CD4-positive, alpha-beta memory T cell (primary cell): ENCODE data around the gene BACE1-AS. TPM values are rescaled to one million over a fixed set of nuclear protein-coding genes. Genes with fewer than 3 reads are reported as not detected.

ENCODE experiments used
- CTCF ChIA-PET: fragments of 350-600 bp; sonication (Branson Sonifier 250); formaldehyde crosslinking; loops from one replicate; lab custom pipeline; 2021; ENCODE audit warnings: inconsistent platforms; ENCODE audit not compliant: partially characterized antibody; lab: Charles Lee
- POLR2A ChIA-PET: fragments of 350-600 bp; sonication (Branson Sonifier 250); formaldehyde crosslinking; loops from one replicate; lab custom pipeline; 2021; ENCODE audit not compliant: partially characterized antibody; lab: Charles Lee
- DNase-seq, 5 donors: peaks; one replicate each; pipeline versions ENCODE4 v3.0.0 to v3.0.0-alpha.2; 2020 to 2022; ENCODE audit warnings: mixed read lengths in 1 of 5
- H3K27ac ChIP-seq: one replicate; pipeline ENCODE4 v1.7.0; 2013; ENCODE audit warnings: low read depth, low read length
- H3K27me3 ChIP-seq: 2 replicates; pipeline ENCODE4 v1.7.0; 2013; ENCODE audit warnings: mild to moderate bottlenecking, low read length, moderate library complexity; ENCODE audit not compliant: insufficient read depth
- H3K36me3 ChIP-seq: 2 replicates; pipeline ENCODE4 v1.7.0; 2013; ENCODE audit warnings: mild to moderate bottlenecking, low read length, moderate library complexity; ENCODE audit not compliant: insufficient read depth
- H3K4me1 ChIP-seq: 2 replicates; pipeline ENCODE4 v1.7.0; 2013; ENCODE audit warnings: mild to moderate bottlenecking, low read length, moderate library complexity; ENCODE audit not compliant: insufficient read depth
- H3K4me3 ChIP-seq, 2 donors: one replicate each; pipeline ENCODE4 v1.7.0; 2013; ENCODE audit warnings: low read length in 2 of 2, mild to moderate bottlenecking in 1 of 2
- H3K9me3 ChIP-seq, 2 donors: one replicate each; pipeline ENCODE4 v1.7.0; 2013; ENCODE audit warnings: low read length in 2 of 2, control low read depth in 1 of 2; ENCODE audit not compliant: control insufficient read depth in 1 of 2
- H3K27ac Mint-ChIP-seq, 7 donors: one replicate each; pipeline ENCODE4 v1.8.0; 2020 to 2021; ENCODE audit warnings: mixed read lengths in 7 of 7, mild to moderate bottlenecking in 6 of 7, inconsistent platforms in 3 of 7, moderate library complexity in 3 of 7
- H3K27me3 Mint-ChIP-seq, 2 donors: one replicate each; pipeline ENCODE4 v1.8.0; 2020 to 2021; ENCODE audit warnings: mixed read lengths in 2 of 2
- H3K36me3 Mint-ChIP-seq, 2 donors: one replicate each; pipeline ENCODE4 v1.8.0; 2020 to 2021; ENCODE audit warnings: mixed read lengths in 2 of 2, inconsistent platforms in 1 of 2, mild to moderate bottlenecking in 1 of 2
- H3K4me1 Mint-ChIP-seq, 4 donors: one replicate each; pipeline ENCODE4 v1.8.0; 2020 to 2021; ENCODE audit warnings: mixed read lengths in 4 of 4, mild to moderate bottlenecking in 1 of 4
- H3K4me3 Mint-ChIP-seq, 8 donors: one replicate each; pipeline ENCODE4 v1.8.0; 2020 to 2021; ENCODE audit warnings: mixed read lengths in 8 of 8, mild to moderate bottlenecking in 7 of 8, moderate library complexity in 6 of 8, inconsistent platforms in 3 of 8
- H3K9me3 Mint-ChIP-seq, 8 donors: one replicate each; pipeline ENCODE4 v1.8.0; 2020 to 2021; ENCODE audit warnings: mixed read lengths in 8 of 8, mild to moderate bottlenecking in 5 of 8, inconsistent platforms in 3 of 8, moderate library complexity in 1 of 8
- intact Hi-C: fragments of 100-400 bp; cut with micrococcal nuclease; formaldehyde crosslinking; loops from one replicate; pipeline ENCODE4 v1.15.1; 2023
- polyA plus RNA-seq, 2 donors: library from polyadenylated mRNA; unstranded; fragments of 300-500 nt; fragmentation: Illumina TruSeq; gene quantifications; one replicate each; pipeline ENCODE4 v1.2.3, GENCODE V29; 2021
- total RNA-seq, 2 experiments: library from RNA; stranded (reverse); gene quantifications; one replicate each; pipeline ENCODE4 v1.2.3, GENCODE V29; 2021

The BACE1-AS gene
- total RNA-seq (10 to 100 TPM; 15.3 to 15.7 TPM), polyA plus RNA-seq (1 to 10 TPM in 1 of 2 donors, not detected in 1; 3.8 TPM)

GRCh38 chr11:117290809-117291396 lies at the start of gene BACE1-AS:
Gene BACE1-AS, plus strand, starts transcription at chr11:117291346.
- Mint-ChIP-seq H3K4me1 (peaks cover 9 to 31% (median 18%) of the 10 kb centered on the region in 4 donors), H3K4me3 (no peak within 1 kb of the TSS), H3K36me3 (peaks cover 45 to 47% of the 10 kb centered on the region in 2 donors), H3K9me3 (no peaks in the 10 kb centered on the region), H3K27ac (peak within 1 kb of the TSS in 5 of 7 donors; percentile 8 to 60 (median 46)), H3K27me3 (no peaks in the 10 kb centered on the region)
- Histone ChIP-seq H3K27ac (no peak within 1 kb of the TSS), H3K9me3 (no peaks in the 10 kb centered on the region), H3K4me3 (no peak within 1 kb of the TSS), H3K4me1 (peaks cover 6% of the 10 kb centered on the region), H3K36me3 (peaks cover 7% of the 10 kb centered on the region), H3K27me3 (no peaks in the 10 kb centered on the region)
- intact Hi-C loops = no loop called here
- CTCF ChIA-PET = no interaction called here
- POLR2A ChIA-PET = interaction anchor here (0.9 to 4.7 kb wide), 3 partner anchors 11 to 60 kb away, joined by 3 to 19 read pairs (median 3); no protein-coding TSS in a partner anchor
- DNase-seq = no peak

DNA sequence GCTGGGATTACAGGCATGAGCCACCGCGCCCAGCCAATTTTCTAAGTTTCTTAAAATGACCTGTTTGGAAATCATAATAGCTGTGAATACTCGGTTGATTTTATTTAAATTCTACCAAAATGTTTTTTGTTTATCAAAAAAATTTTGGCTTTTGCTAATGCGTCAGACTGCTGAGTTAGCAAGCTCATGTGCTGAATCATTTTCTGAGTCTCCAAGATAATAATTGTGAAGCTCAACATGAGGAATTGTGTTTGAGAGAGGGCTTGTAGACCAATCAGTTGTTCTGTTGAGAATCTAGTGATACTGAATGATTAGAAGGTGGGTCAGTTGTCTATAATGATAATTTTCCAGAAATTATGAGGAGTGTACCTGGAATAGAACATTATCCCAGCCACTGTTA lies 42.8 kb upstream of the BACE1-AS start:
- H3K4me1 Mint-ChIP-seq = peaks cover 0 to 9% (median under 1%) of the 10 kb centered on the region in 4 donors
- Histone ChIP-seq H3K4me3 (no peak overlapping the region), H3K27me3 (no peaks in the 10 kb centered on the region), H3K4me1 (no peaks in the 10 kb centered on the region), H3K36me3 (peaks cover 20% of the 10 kb centered on the region), H3K27ac (no peak overlapping the region), H3K9me3 (no peaks in the 10 kb centered on the region)
- ChIA-PET CTCF (interaction anchor here (1.5 kb wide), 1 partner anchor 22 kb away, joined by 7 read pairs; no protein-coding TSS in a partner anchor), POLR2A (no interaction called here)
- no peaks in the 10 kb centered on the region for H3K9me3 Mint-ChIP-seq
- peaks cover 45 to 49% of the 10 kb centered on the region in 2 donors for H3K36me3 Mint-ChIP-seq
- H3K27me3 Mint-ChIP-seq = no peaks in the 10 kb centered on the region
- DNase-seq = no peak
- no peak overlapping the region for H3K4me3 Mint-ChIP-seq
- peak overlapping the region in 2 of 7 donors; percentile 26 to 64 for H3K27ac Mint-ChIP-seq
- intact Hi-C loops = no loop called here

DNA sequence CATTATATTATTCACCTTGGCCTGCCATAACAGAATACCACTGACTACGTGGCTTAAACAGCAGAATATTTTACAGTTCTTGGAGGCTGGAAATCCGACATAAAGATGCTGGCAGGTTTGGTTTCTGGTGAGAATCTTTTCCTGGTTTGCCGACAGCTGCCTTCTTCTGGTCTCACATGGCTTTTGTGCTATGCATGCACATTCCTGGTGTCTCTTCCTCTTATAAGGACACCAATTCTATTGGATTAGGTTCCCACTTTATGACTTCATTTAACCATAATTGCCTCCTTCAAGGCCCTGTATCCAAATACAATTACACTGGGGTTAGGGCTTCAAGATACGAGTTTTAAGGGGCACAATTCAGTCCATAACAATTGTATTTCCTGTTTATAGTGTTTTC lies 41.6 kb upstream of the BACE1-AS start:
- Mint-ChIP-seq H3K27me3 (no peaks in the 10 kb centered on the region), H3K4me1 (peaks cover 0 to 9% (median under 1%) of the 10 kb centered on the region in 4 donors), H3K36me3 (peaks cover 43 to 48% of the 10 kb centered on the region in 2 donors), H3K4me3 (no peak overlapping the region), H3K27ac (peak overlapping the region in 2 of 7 donors; percentile 4 to 39), H3K9me3 (no peaks in the 10 kb centered on the region)
- ChIA-PET POLR2A (no interaction called here), CTCF (no interaction called here)
- DNase-seq = no peak
- Histone ChIP-seq H3K4me1 (no peaks in the 10 kb centered on the region), H3K36me3 (peaks cover 20% of the 10 kb centered on the region), H3K9me3 (no peaks in the 10 kb centered on the region), H3K4me3 (no peak overlapping the region), H3K27me3 (no peaks in the 10 kb centered on the region), H3K27ac (no peak overlapping the region)
- intact Hi-C loops = no loop called here

- Mint-ChIP-seq H3K36me3 (peaks cover 38 to 44% of the 10 kb centered on the region in 2 donors), H3K27ac (peak overlapping the region in 1 of 7 donors; percentile 29), H3K4me3 (no peak overlapping the region), H3K4me1 (peaks cover 0 to 9% (median 3%) of the 10 kb centered on the region in 4 donors), H3K27me3 (no peaks in the 10 kb centered on the region), H3K9me3 (no peaks in the 10 kb centered on the region)
- intact Hi-C loops = no loop called here
- Histone ChIP-seq H3K4me1 (no peaks in the 10 kb centered on the region), H3K36me3 (peaks cover 10% of the 10 kb centered on the region), H3K9me3 (no peaks in the 10 kb centered on the region), H3K27me3 (no peaks in the 10 kb centered on the region), H3K4me3 (no peak overlapping the region), H3K27ac (no peak overlapping the region)
- no peak for DNase-seq
- CTCF ChIA-PET = no interaction called here
- POLR2A ChIA-PET = no interaction called here
These were observed 39.6 kb upstream of the BACE1-AS start for GRCh38 chr11:117251506-117251905.

- H3K4me3 Mint-ChIP-seq = no peak overlapping the region
- Histone ChIP-seq H3K27me3 (no peaks in the 10 kb centered on the region), H3K27ac (no peak overlapping the region), H3K4me1 (no peaks in the 10 kb centered on the region), H3K9me3 (no peaks in the 10 kb centered on the region), H3K36me3 (no peaks in the 10 kb centered on the region), H3K4me3 (no peak overlapping the region)
- ChIA-PET POLR2A (interaction anchor here (0.9 kb wide), 1 partner anchor 24 kb away, joined by 3 read pairs; the partner anchor contains the start of genes PCSK7 and RNF214), CTCF (no interaction called here)
- peaks cover 0 to 4% (median 3%) of the 10 kb centered on the region in 4 donors for H3K4me1 Mint-ChIP-seq
- intact Hi-C loops = no loop called here
- H3K36me3 Mint-ChIP-seq = peaks cover 23 to 31% of the 10 kb centered on the region in 2 donors
- no peaks in the 10 kb centered on the region for H3K9me3 Mint-ChIP-seq
- no peak for DNase-seq
- H3K27me3 Mint-ChIP-seq = no peaks in the 10 kb centered on the region
- H3K27ac Mint-ChIP-seq = peak overlapping the region in 2 of 7 donors; percentile 57 to 79
These were observed 35.2 kb upstream of the BACE1-AS start for GRCh38 chr11:117255966-117256365.

DNA sequence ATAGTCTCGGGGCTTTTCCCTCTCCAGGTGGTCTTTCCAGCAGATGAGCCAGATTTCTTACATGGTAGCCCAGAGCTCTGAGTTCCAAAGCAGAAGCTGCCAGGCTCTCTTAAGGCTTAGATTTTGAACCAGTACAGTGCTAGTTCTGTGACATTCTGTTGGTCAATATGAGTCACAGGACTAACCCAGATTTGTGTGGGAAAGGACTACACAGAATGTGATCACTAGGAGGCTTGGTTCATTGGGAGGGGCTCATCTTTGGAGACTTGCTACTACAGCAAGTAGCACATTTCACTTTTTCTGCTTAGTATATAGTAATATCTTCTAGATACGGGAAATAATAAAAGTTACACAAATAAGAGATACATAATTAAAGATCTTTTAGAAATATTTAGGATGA lies 34.6 kb upstream of the BACE1-AS start:
- intact Hi-C loops = no loop called here

GRCh38 chr11:117258576-117258975 lies 32.6 kb upstream of the BACE1-AS start:
- no peaks in the 10 kb centered on the region for H3K9me3 Mint-ChIP-seq
- H3K4me3 ChIP-seq = no peak overlapping the region
- H3K27ac Mint-ChIP-seq = no peak overlapping the region
- no peaks in the 10 kb centered on the region for H3K4me1 ChIP-seq
- H3K4me1 Mint-ChIP-seq = peaks cover 0 to 4% (median under 1%) of the 10 kb centered on the region in 4 donors
- ChIA-PET POLR2A (no interaction called here), CTCF (no interaction called here)
- peaks cover 26 to 29% of the 10 kb centered on the region in 2 donors for H3K36me3 Mint-ChIP-seq
- no peaks in the 10 kb centered on the region for H3K36me3 ChIP-seq
- H3K27me3 ChIP-seq = no peaks in the 10 kb centered on the region
- H3K4me3 Mint-ChIP-seq = no peak overlapping the region
- H3K27me3 Mint-ChIP-seq = no peaks in the 10 kb centered on the region
- intact Hi-C loops = no loop called here
- no peak overlapping the region for H3K27ac ChIP-seq
- no peak for DNase-seq
- H3K9me3 ChIP-seq = no peaks in the 10 kb centered on the region

More for the DNA sequence above, 34.6 kb upstream of the BACE1-AS start:
- no peaks in the 10 kb centered on the region for H3K27me3 Mint-ChIP-seq
- Histone ChIP-seq H3K27ac (no peak overlapping the region), H3K4me1 (no peaks in the 10 kb centered on the region), H3K9me3 (no peaks in the 10 kb centered on the region), H3K4me3 (no peak overlapping the region), H3K36me3 (no peaks in the 10 kb centered on the region), H3K27me3 (no peaks in the 10 kb centered on the region)
- no peaks in the 10 kb centered on the region for H3K9me3 Mint-ChIP-seq
- POLR2A ChIA-PET = interaction anchor here (0.9 kb wide), 1 partner anchor 24 kb away, joined by 3 read pairs; the partner anchor contains the start of genes PCSK7 and RNF214
- CTCF ChIA-PET = no interaction called here
- DNase-seq = no peak
- peaks cover 23 to 31% of the 10 kb centered on the region in 2 donors for H3K36me3 Mint-ChIP-seq
- H3K4me1 Mint-ChIP-seq = peaks cover 0 to 4% (median 2%) of the 10 kb centered on the region in 4 donors
- H3K4me3 Mint-ChIP-seq = no peak overlapping the region
- no peak overlapping the region for H3K27ac Mint-ChIP-seq
